GM18907 (cell line): Measurements from ENCODE around the gene SLC20A1.
"Not testable (repeated sequence)": the region's sequence is repeated elsewhere in the genome, so short reads cannot be mapped to it uniquely, and the experiment has no call there.

ENCODE experiments used
- ATAC-seq: cut with Tn5 transposase; IDR thresholded peaks from one replicate; pipeline ENCODE4 v1.9.1; 2021; ENCODE audit warnings: mild to moderate bottlenecking, moderate library complexity; ENCODE audit not compliant: unreplicated experiment

The SLC20A1 gene, protein sequence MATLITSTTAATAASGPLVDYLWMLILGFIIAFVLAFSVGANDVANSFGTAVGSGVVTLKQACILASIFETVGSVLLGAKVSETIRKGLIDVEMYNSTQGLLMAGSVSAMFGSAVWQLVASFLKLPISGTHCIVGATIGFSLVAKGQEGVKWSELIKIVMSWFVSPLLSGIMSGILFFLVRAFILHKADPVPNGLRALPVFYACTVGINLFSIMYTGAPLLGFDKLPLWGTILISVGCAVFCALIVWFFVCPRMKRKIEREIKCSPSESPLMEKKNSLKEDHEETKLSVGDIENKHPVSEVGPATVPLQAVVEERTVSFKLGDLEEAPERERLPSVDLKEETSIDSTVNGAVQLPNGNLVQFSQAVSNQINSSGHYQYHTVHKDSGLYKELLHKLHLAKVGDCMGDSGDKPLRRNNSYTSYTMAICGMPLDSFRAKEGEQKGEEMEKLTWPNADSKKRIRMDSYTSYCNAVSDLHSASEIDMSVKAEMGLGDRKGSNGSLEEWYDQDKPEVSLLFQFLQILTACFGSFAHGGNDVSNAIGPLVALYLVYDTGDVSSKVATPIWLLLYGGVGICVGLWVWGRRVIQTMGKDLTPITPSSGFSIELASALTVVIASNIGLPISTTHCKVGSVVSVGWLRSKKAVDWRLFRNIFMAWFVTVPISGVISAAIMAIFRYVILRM

DNA sequence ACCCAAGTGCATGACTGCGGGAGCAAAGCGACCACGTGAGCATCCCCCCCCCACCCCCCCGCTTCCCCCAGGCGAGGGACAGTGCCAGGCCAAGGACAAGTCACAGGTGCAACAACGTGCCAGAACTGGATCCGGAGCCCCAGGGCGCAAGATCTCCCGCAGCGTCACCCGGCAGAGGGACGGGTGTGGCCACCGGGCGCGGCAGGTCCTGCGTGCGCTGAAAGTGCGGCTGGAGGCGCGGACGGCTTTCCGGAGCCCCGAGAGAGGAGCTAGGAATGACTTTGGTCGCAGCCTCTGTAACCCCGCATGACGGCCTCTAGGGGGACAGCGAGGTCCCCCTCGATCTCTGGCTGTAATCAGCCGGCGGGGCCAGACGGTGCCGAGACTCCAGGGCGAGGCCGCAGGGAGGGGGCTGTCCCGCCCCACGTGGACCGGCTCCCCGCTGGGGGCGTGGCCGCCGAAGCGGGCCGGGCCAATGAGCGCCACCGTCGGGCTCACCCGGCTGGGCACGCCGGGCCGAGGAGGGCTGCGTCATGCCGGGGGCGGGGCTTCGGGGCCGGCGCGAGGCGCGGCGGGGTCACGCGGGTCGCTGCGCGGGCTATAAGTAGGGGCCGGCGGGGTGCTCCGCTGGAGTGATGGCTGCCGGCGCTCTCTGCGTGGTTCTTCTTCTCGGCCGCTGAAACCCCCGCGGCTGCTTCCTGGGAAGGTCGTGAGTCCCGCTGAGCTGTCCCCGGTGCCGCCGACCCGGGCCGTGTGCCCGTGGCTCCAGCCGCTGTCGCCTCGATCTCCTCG is at the start of gene SLC20A1:
Gene SLC20A1 (plus strand): TSS at position 630 of the 792 bp plus-strand sequence. CDS start 890 bp downstream, outside the sequence.
- ATAC-seq, result peak; percentile 89

DNA sequence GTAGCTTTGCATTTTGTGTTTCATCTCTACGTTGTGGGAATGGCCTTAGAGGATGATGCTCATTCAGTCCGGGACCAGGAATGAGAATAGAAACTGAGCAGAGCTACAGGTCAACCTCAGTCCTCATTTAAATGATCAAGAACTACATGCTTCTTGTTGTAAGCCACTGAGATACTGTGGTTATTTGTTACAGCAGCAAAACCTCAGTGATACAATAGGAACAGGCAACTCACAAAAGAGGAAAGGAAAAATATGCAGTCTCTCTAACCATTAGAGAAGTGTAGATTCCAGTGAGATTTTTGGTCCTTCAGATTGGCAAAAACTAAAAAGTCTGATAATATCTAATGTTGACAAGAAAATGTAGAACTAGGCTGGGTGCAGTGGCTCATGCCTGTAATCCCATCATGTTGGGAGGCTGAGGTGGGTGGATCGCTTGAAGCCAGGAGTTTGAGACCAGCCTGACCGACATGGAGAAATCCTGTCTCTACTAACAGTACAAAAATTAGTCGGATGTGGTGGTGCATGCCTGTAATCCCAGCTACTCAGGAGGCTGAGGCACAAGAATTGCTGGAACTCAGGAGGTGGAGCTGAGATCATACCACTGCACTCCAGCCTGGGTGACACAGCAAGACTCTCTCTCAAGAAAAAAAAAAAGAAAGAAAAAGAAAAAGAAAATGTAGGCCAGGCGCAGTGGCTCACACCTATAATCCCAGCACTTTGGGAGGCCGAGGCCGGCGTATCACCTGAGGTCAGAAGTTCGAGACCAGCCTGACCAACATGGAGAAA is 48.0 kb upstream of the SLC20A1 start:
- no peak for ATAC-seq

DNA sequence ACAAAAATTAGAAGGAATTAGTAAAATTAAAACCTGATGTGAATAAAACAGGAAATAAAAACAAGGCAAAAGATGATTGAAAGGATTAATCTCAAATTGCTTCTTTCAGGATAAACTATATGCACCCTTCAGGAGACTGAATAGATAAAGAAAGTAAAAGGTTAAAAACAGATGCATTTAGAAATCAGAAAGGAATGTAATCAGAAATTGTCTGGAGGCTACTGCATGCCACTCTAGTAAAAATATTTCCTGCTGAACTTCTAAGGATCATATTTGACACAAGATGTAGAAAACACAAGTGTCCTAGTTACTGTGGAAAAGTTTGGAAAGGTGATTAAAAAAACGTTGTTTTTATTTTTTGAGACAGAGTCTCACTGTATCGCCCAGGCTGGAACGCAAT is 45.1 kb upstream of the SLC20A1 start:
- no peak for ATAC-seq

DNA sequence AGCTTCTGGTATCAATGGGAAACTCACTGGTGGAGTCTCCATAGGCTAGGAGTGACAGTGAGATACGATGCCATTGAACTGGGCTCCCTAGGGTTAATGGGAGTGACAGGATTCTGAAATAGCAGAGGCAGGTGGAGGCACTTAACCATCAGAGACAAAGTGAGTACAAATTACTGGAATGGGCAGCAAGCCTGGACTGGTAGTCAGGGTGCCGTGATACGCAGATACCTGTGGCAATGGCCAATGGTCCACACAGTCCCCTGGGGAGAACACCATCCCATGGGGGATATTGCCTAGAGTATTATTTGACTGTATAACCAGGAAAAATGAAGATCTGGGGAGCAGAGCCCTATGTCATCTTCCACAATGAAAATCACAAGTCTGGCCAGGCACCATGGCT is 44.0 kb upstream of the SLC20A1 start:
- no peak for ATAC-seq

DNA sequence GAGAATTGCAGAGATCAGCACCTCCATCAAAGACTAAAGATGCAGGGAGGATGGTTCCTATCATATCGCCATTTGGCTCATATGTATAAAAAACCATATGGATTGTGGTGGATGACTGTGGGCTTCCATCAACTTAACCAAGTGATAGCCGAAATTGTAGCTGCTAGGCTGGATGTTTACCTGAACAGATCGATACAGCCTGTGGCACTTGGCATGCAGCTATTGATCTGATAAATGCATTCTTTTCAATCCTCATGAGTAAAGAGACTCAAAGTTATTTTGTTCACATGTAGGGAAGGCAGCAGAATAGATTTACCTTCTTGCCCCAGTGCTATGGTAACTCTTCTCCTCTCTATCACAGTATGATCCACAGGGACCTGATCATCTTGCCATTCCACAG is 42.8 kb upstream of the SLC20A1 start:
- no peak for ATAC-seq

DNA sequence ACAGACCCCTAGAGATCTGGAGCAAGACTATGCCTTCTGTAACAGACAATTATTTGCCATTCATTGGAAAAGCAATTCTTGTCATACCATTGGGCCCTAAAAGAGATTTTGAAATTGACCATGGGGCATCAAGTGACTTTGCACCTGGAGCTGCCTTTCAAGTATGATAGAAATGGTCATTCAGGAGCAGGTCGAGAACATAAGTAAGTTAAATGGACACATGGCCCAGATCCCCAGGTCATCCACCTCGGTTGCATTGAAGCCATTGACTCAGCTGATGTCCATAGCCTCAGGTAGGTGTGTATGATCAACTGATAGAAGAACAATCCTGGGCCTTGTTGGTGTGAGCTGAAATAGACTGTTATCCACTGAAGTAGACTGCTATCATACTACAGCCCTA is 42.0 kb upstream of the SLC20A1 start:
- ATAC-seq, result no peak

DNA sequence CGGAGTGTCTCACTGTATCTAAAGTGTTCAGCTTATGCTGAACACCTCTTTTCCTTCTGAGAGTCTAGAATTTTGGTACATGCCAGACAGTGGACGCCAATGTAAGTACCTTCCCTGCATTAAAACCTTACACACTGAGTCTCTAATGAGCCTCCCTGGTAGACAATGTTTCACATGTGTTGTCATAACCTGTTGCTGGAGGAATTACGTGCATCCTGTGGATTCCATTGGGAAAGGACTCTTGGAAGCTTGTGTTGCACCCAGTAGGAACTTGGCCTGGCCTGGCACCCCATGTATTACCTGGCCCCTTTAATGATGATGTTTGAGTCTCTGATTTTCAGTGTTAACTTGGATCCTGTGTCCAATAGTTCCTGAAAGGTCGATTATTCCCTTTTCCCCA is 40.8 kb upstream of the SLC20A1 start:
- ATAC-seq, result no peak

DNA sequence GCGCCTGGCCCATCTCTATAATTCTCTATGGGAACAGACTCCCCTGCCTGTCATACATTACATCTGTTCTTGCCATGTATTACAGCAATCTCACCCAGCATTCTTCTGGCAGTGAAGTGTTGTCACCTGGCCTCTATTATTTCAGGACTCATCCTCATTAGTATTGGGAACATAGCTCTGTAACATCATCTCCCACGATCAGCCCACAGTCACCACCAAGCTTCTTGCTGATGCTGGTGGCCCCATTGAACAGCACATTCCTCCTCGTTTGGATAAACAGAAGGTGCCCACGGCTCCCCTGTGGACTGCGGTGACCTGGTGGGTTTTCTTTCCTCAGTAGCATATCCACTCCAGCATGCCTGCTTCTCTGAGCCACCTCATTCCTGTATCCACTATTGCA is 39.8 kb upstream of the SLC20A1 start:
- ATAC-seq, result no peak

DNA sequence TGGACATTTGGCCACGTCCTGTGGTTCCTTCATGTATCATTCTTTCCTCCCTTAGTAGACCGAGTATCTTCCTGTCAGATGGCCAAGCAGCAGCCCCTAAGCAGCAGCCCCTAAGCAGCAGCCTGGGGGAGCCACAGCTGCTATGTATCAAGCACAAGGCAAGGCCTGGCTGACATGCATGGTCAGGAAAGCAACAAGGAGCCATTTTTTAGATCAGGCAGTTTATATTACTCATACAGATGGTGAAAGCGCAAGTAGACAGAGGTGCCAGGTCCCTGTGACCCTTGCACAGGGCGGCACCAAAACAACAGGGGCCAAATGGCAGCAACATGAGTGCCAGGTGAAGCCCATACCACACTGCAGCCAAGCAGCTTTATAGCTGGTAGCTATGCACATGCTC is 39.2 kb upstream of the SLC20A1 start:
- no peak for ATAC-seq

DNA sequence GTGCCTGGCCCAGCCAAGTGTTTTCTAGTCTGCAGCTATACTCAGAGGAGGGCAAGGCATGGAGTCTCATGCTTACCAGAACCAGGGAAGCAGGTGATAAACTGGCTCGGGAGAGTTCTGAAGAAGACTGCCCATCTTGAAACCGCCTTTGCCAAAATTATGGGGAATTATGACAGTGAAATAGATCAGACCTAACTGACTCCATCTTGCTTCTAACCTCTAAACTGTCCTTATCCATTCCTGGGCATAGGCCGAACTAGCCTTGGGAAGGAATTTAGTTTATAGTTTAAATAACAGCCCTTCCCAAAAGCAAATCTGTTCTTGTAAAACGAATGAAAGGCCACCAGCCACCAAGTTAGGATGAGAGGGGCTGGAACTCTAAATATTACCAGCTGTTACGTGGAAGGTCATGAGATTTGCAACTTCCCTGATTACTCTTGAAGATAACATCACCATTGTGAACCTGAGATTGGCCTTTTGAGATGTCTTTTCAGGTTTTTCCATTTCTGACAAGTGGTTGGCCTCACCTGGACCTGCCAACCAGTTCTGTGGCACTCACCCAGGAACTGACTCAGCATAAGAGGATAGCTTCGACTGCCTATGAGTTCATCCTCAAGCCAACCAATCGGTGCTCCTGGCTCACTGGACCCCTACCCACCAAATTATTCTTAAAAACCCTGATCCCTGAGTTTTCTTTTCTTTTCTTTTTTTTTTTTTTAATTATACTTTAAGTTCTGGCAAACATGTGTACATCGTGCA is 37.9 kb upstream of the SLC20A1 start:
- ATAC-seq, result no peak

DNA sequence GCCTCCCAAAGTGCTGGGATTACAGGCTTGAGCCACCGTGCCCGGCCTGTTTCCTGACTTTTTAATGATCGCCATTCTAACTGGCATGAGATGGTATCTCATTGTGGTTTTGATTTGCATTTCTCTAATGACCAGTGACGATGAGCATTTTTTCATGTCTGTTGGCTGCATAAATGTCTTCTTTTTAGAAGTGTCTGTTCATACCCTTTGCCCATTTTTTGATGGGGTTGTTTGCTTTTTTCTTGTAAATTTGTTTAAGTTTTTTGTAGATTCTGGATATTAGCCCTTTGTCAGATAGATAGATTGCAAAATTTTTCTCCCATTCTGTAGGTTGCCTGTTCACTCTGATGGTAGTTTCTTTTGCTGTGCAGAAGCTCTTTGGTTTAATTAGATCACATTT is 36.4 kb upstream of the SLC20A1 start:
- ATAC-seq, result not testable (repeated sequence)

DNA sequence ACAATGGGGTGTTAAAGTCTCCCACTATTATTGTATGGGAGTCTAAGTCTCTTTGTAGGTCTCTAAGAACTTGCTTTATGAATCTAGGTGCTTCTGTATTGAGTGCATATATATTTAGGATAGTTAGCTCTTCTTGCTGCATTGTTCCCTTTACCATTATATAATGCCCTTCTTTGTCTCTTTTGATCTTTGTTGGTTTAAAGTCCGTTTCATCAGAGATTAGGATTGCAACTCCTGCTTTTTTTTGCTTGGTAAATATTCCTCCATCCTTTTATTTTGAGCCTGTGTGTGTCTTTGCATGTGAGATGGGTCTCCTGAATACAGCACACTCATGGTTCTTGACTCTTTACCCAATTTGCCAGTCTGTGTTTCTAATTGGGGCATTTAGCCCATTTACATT is 33.5 kb upstream of the SLC20A1 start:
- ATAC-seq, result not testable (repeated sequence)

DNA sequence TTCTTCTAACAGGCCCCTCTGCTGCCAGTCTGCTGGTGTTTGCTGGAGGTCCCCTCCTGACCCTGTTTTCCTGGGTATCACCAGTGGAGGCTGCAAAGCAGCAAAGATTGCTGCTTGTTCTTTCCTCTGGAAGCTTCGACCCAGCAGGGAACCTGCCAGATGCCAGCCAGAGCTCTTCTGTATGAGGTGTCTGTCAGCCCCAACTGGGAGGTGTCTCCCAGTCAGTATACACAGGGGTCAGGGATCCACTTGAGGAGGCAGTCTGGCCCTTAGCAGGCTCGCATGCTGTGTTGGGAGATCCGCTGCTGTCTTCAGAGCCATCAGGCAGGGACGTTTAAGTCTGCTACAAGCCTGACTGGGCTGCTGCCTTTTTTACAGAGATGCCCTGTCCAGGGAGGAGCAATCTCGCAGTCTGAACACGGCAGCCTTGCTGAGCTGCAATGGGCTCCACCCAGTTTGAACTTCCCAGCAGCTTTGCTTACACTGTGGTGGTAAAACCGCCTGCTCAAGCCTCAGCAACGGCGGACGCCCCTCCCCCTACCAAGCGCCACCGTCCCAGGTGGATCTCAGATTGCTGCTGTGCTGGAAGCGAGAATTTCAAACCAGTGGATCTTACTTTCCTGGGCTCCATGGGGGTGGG is 31.4 kb upstream of the SLC20A1 start:
- no peak for ATAC-seq

DNA sequence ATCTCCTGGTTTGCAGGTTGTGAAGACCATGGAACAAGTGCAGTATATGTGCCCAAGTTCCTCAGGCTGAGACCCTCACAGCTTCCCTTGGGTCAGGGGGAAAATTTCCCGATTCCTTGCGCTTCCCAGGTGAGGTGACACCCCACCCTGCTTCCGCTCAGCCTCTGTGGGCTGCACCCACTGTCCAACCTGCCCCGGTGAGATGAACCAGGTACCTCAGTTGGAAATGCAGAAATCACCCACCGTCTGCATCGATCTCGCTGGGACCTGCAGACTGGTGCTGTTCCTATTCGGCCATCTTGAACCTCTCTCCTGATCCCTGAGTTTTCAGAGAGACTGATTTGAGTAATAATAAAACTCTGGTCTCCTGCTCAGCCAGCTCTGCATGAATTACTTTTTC is 30.7 kb upstream of the SLC20A1 start:
- ATAC-seq, result no peak

DNA sequence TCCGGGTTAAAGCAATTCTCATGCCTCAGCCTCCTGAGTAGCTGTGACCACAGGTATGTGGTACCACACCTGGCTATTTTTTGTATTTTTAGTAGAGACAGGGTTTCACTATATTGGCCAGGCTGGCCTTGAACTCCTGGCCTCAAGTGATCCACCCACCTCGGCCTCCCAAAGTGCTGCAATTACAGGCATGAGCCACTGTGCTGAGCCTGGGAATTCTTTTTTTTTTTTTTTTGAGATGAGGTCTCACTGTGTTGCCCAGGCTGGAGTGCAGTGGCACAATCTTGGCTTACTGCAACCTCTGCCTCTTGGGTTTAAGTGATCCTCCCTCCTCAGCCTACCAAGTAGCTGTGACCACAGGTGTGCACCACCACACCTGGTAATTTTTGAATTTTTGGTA is 29.9 kb upstream of the SLC20A1 start:
- ATAC-seq, result not testable (repeated sequence)

DNA sequence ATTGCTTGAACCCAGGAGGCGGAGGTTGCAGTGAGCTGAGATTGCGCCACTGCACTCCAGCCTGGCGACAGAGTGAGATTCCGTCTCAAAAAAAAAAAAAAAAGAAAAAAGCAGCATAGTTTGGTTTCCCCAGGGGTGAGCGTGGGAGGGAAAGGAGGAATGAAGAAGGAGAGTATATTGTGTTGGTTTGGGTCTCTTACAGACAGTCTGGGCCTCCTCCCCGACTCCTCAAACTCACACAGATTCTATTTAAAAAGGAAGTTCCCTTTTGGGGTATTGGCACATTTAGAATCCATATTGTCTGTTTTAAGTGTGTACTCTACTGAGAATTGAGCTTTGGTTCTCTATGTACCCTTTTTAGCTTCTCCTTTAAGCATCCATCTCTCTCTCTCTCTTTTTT is 27.4 kb upstream of the SLC20A1 start:
- no peak for ATAC-seq

DNA sequence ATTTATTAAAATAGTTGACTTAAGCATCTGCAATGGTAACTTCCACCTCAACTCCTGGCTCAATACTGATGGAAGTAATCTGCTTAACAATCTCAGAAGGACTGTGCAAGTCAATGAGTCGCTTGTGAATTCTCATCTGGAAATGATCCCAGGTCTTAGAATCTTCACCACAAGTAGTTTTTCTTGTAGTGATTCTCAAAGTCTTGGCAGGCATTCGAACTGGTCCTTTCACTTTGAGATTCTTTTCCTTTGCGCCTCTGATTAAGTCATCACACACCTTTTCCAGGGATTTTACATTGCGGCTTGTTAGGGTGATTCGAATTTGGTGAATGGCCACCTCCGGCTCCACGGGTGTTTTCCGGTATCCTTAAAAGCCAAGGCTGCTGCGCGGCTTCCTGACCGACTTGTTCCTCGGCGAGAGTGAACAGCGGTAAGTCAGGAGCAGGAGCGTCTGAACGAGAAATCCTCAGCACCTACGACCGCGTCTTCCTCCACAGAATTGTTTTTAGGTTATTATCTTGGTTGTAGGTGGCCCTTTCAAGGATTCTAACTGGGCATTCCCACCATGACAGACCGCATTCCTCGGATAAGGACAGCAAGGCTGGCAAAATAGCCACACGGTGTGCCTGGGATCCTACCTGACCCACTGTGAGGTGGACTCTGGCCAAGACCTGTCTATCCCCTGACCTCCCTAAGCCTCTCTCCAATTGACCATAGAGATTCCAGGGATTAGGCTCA is 23.8 kb upstream of the SLC20A1 start:
- no peak for ATAC-seq

DNA sequence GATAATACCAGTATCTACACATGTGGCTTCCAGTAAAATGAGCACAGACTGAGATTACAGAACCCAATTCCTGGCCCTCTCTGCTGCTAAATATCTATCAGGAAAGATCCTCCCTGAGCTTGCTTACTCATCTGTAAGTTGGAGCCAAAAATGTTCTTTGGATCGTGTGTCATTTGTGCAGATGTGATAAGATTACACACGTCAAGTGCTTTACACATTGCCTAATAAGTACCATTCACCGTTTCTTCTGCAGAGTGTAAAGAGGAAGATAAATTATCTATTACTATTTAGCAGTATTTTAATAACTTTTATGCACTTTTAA is 23.2 kb upstream of the SLC20A1 start:
- ATAC-seq, result no peak
